ENCODE data around the gene PPM1H. TPM values are rescaled to one million over a fixed set of nuclear protein-coding genes. Genes with fewer than 3 reads are reported as not detected.

Gene PPM1H
- total and polyA plus RNA-seq, 2 of the 8 experiments (the other 6 are each of a cell fraction or from before 2014, with no cell fraction given) = 16.4 to 36.1 TPM

GRCh38 chr12:62800707-62801400 lies 134.1 kb downstream of the PPM1H start (continued):
- no peak for TF ChIP-seq RXRA (IDR thresholded peaks at IDR 0.05; ENCODE audit: insufficient read depth, low read depth, low read length)
- no peak for TF ChIP-seq POU5F1 (IDR thresholded peaks at IDR 0.05; ENCODE audit: low read depth, low read length)
- no peak for TF ChIP-seq JUN (IDR thresholded peaks at IDR 0.05; ENCODE audit: low read depth, low read length)
- no peak for TF ChIP-seq KDM4A (IDR thresholded peaks at IDR 0.05; ENCODE audit: low read depth, low read length, severe bottlenecking)
- no peak for TF ChIP-seq RBBP5 (IDR thresholded peaks at IDR 0.05; ENCODE audit: borderline replicate concordance, low read depth, low read length)
